ENCODE data around the gene TPBGL. TPM values are rescaled to one million over a fixed set of nuclear protein-coding genes. Genes with fewer than 3 reads are reported as not detected.

The TPBGL gene
- total and polyA plus RNA-seq, 2 experiments from 2014 or later = 0.08 to 0.21 TPM

DNA sequence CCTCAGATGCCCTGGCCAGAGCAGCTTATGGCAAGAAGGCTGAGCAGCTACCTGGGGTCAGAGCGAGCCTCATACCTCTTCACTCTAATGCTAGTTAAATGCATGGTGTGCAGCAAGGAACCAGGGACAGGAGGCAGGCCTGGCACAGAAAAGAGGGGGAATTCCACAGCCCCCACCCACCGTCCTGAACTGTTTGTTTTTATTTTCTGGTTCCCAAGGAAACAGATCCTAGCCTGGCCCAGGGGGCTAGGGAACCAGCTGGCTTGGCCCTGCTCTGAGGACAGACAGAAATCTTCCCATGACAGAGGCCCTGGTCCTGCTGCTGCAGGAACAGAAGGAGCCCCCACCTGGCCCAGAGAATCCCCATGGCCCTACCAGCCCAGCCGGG is 49.2 kb upstream of the TPBGL start (continued):
- TF ChIP-seq, protein P1, sequence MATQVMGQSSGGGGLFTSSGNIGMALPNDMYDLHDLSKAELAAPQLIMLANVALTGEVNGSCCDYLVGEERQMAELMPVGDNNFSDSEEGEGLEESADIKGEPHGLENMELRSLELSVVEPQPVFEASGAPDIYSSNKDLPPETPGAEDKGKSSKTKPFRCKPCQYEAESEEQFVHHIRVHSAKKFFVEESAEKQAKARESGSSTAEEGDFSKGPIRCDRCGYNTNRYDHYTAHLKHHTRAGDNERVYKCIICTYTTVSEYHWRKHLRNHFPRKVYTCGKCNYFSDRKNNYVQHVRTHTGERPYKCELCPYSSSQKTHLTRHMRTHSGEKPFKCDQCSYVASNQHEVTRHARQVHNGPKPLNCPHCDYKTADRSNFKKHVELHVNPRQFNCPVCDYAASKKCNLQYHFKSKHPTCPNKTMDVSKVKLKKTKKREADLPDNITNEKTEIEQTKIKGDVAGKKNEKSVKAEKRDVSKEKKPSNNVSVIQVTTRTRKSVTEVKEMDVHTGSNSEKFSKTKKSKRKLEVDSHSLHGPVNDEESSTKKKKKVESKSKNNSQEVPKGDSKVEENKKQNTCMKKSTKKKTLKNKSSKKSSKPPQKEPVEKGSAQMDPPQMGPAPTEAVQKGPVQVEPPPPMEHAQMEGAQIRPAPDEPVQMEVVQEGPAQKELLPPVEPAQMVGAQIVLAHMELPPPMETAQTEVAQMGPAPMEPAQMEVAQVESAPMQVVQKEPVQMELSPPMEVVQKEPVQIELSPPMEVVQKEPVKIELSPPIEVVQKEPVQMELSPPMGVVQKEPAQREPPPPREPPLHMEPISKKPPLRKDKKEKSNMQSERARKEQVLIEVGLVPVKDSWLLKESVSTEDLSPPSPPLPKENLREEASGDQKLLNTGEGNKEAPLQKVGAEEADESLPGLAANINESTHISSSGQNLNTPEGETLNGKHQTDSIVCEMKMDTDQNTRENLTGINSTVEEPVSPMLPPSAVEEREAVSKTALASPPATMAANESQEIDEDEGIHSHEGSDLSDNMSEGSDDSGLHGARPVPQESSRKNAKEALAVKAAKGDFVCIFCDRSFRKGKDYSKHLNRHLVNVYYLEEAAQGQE (IDR thresholded peaks at IDR 0.05; ENCODE audit: unreplicated experiment) = no peak
- TF ChIP-seq NANOG (IDR thresholded peaks at IDR 0.05; ENCODE audit: borderline replicate concordance) (no peak), ZNF114 (CRISPR knock-in tag; IDR thresholded peaks at IDR 0.05) (no peak), STAT1 (IDR thresholded peaks at IDR 0.05; ENCODE audit: unreplicated experiment) (no peak), ZNF331 (CRISPR knock-in tag; IDR thresholded peaks at IDR 0.05; ENCODE audit: low read depth) (no peak), JUNB (IDR thresholded peaks at IDR 0.05; ENCODE audit: unreplicated experiment) (no peak), POLR2AphosphoS5 (IDR thresholded peaks at IDR 0.05; ENCODE audit: low read depth) (no peak), EZH2 (IDR thresholded peaks at IDR 0.05; ENCODE audit: low read depth, unreplicated experiment) (no peak), CREB1 (CRISPR knock-in tag; IDR thresholded peaks at IDR 0.05; ENCODE audit: low read depth) (no peak)
- TF ChIP-seq, protein P2, sequence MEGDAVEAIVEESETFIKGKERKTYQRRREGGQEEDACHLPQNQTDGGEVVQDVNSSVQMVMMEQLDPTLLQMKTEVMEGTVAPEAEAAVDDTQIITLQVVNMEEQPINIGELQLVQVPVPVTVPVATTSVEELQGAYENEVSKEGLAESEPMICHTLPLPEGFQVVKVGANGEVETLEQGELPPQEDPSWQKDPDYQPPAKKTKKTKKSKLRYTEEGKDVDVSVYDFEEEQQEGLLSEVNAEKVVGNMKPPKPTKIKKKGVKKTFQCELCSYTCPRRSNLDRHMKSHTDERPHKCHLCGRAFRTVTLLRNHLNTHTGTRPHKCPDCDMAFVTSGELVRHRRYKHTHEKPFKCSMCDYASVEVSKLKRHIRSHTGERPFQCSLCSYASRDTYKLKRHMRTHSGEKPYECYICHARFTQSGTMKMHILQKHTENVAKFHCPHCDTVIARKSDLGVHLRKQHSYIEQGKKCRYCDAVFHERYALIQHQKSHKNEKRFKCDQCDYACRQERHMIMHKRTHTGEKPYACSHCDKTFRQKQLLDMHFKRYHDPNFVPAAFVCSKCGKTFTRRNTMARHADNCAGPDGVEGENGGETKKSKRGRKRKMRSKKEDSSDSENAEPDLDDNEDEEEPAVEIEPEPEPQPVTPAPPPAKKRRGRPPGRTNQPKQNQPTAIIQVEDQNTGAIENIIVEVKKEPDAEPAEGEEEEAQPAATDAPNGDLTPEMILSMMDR (conservative IDR thresholded peaks at IDR 0.05; ENCODE audit: low read depth in 2 of 2) = no peak

DNA sequence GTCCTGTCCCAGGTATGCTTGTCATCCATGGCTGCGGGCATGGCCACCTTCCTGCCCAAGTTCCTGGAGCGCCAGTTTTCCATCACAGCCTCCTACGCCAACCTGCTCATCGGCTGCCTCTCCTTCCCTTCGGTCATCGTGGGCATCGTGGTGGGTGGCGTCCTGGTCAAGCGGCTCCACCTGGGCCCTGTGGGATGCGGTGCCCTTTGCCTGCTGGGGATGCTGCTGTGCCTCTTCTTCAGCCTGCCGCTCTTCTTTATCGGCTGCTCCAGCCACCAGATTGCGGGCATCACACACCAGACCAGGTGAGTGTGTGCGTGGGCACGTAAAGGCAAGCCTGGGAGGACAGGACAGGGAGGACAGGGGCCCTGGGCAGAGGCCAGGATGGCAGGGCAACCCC is 47.3 kb upstream of the TPBGL start:
- no peak for DNase-seq (ENCODE audit: low spot score)
- H3K9me3 Mint-ChIP-seq = no peaks in the 10 kb centered on the region
- TF ChIP-seq, protein P3, sequence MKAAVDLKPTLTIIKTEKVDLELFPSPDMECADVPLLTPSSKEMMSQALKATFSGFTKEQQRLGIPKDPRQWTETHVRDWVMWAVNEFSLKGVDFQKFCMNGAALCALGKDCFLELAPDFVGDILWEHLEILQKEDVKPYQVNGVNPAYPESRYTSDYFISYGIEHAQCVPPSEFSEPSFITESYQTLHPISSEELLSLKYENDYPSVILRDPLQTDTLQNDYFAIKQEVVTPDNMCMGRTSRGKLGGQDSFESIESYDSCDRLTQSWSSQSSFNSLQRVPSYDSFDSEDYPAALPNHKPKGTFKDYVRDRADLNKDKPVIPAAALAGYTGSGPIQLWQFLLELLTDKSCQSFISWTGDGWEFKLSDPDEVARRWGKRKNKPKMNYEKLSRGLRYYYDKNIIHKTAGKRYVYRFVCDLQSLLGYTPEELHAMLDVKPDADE (IDR thresholded peaks at IDR 0.05) = no peak
- TF ChIP-seq STAT1 (IDR thresholded peaks at IDR 0.05; ENCODE audit: unreplicated experiment) = no peak
- no peak for TF ChIP-seq POLR2AphosphoS5 (IDR thresholded peaks at IDR 0.05; ENCODE audit: low read depth)
- TF ChIP-seq ZNF331 (CRISPR knock-in tag; IDR thresholded peaks at IDR 0.05; ENCODE audit: low read depth) = no peak
- TF ChIP-seq EZH2 (IDR thresholded peaks at IDR 0.05; ENCODE audit: low read depth, unreplicated experiment) = no peak
- no peak for TF ChIP-seq NANOG (IDR thresholded peaks at IDR 0.05; ENCODE audit: borderline replicate concordance)
- TF ChIP-seq CREB1 (CRISPR knock-in tag; IDR thresholded peaks at IDR 0.05; ENCODE audit: low read depth) = no peak
- TF ChIP-seq, protein P2 (conservative IDR thresholded peaks at IDR 0.05; ENCODE audit: low read depth in 2 of 2) = no peak
- TF ChIP-seq, protein P1 (IDR thresholded peaks at IDR 0.05; ENCODE audit: unreplicated experiment) = no peak

More for the DNA sequence above, 47.3 kb upstream of the TPBGL start:
- ATAC-seq = no peak
- no peaks in the 10 kb centered on the region for H3K36me3 Mint-ChIP-seq (ENCODE audit: low read depth)
- Histone ChIP-seq H3K4me2 (no peak overlapping the region), H3F3A (replicated peaks; ENCODE audit: low read depth) (no peaks in the 10 kb centered on the region), H2AFZ (no peak overlapping the region), H4K20me1 (replicated peaks; ENCODE audit: insufficient read depth) (no peaks in the 10 kb centered on the region), H3K36me3 (ENCODE audit: insufficient read depth) (no peaks in the 10 kb centered on the region), H3K4me1 (ENCODE audit: insufficient read depth) (peaks cover 5% of the 10 kb centered on the region; the same call in 1 of the 2 replicates), H3K79me2 (replicated peaks; ENCODE audit: insufficient read depth) (no peaks in the 10 kb centered on the region), H3K27ac (ENCODE audit: low read depth) (no peak overlapping the region), H3K9me2 (ENCODE audit: insufficient read depth) (peaks cover 3% of the 10 kb centered on the region; the same call in 1 of the 2 replicates), H3K4me3 (no peak overlapping the region), H3K27me3 (ENCODE audit: insufficient read depth) (no peaks in the 10 kb centered on the region)
- no peak overlapping the region for H3K27ac Mint-ChIP-seq
- H3K27me3 Mint-ChIP-seq (ENCODE audit: insufficient read depth, low read depth, poor library complexity) = peaks cover 12% of the 10 kb centered on the region
- no peak overlapping the region for H3K4me3 Mint-ChIP-seq
- H3K4me1 Mint-ChIP-seq = peaks cover 10% of the 10 kb centered on the region
